Astrocyte of the hippocampus (primary cell): ENCODE measurements around the gene HNF1A.
"Not testable (repeated sequence)": the region's sequence is repeated elsewhere in the genome, so short reads cannot be mapped to it uniquely, and the experiment has no call there.

Source experiments
- DNase-seq: peaks from one replicate; pipeline ENCODE4 v3.0.0; 2011; ENCODE audit warnings: low read depth, low spot score

HNF1A gene, protein sequence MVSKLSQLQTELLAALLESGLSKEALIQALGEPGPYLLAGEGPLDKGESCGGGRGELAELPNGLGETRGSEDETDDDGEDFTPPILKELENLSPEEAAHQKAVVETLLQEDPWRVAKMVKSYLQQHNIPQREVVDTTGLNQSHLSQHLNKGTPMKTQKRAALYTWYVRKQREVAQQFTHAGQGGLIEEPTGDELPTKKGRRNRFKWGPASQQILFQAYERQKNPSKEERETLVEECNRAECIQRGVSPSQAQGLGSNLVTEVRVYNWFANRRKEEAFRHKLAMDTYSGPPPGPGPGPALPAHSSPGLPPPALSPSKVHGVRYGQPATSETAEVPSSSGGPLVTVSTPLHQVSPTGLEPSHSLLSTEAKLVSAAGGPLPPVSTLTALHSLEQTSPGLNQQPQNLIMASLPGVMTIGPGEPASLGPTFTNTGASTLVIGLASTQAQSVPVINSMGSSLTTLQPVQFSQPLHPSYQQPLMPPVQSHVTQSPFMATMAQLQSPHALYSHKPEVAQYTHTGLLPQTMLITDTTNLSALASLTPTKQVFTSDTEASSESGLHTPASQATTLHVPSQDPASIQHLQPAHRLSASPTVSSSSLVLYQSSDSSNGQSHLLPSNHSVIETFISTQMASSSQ

GRCh38 chr12:120978296-120979219, at the start of gene HNF1A:
Gene HNF1A, plus strand, starts transcription at chr12:120978543. Its CDS starts 226 bp downstream, at chr12:120978769.
- DNase-seq: no peak

- DNase-seq: no peak
Observed at GRCh38 chr12:120928864-120929652, 49.3 kb upstream of the HNF1A start.

- DNase-seq: no peak
Observed at GRCh38 chr12:120930032-120930431, 48.3 kb upstream of the HNF1A start.

- DNase-seq: no peak
Observed at GRCh38 chr12:120932058-120932457, 46.3 kb upstream of the HNF1A start.

- no peak for DNase-seq
Observed at GRCh38 chr12:120932956-120933526, 45.3 kb upstream of the HNF1A start.

DNA sequence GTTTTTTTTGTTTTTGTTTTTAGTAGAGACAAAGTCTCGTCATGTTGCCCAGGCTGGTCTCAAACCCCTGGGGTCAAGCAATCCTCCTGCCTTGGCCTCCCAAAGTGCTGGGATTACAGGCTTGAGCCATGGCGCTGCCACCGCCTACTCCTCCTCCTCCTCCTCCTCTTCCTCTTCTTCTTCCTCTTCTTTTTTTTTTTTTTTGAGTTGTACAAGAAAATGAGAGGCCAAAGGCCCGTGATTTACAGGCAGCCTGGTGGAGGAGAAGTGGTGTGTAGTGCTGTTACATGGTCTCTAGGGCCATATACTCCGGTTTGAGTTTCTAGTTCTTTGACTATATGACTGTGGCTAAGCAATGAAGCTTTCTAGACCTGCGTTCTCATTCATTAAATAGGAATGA, 44.6 kb upstream of the HNF1A start:
- DNase-seq: no peak

DNA sequence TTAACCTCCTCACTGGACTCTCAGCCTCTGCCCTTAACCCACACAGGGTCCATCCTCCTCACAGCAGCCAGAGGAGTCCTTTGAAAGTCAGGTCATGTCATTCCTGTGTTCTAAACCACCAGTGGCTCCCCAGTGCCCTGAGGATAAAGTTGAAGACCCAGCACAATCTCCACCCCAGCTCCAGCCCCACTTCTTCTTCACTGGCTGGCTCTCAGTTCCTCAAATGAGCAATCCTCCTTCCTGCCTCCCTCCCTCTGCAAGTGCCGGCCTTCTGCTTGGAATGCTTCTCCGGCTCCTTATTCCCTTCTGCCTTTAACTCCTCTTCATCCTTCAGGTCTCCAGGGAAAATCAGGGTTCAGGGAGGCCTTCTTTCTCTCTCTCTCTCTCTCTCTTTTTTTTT, 42.1 kb upstream of the HNF1A start:
- DNase-seq: no peak

- DNase-seq: no peak
Observed at GRCh38 chr12:120938496-120938895, 39.8 kb upstream of the HNF1A start.

DNA sequence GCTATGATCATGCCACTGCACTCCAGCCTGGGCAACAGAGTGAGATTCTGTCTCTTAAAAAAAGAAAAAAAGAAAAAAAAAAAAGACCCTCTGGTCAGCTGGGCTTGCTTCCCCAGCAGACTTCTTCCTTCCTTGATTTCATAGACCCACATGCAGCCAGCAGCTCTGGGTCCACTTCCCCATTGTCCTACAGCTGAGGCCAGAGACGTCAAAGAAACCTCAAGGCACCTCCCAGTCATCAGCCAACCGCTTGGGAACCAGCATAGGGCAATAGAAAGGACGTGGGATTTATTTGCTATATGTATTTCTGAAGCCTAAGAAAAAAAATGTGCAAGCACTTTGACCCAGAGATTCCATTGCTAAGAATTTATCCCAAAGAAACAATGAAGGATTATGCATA, 38.8 kb upstream of the HNF1A start:
- DNase-seq: no peak

DNA sequence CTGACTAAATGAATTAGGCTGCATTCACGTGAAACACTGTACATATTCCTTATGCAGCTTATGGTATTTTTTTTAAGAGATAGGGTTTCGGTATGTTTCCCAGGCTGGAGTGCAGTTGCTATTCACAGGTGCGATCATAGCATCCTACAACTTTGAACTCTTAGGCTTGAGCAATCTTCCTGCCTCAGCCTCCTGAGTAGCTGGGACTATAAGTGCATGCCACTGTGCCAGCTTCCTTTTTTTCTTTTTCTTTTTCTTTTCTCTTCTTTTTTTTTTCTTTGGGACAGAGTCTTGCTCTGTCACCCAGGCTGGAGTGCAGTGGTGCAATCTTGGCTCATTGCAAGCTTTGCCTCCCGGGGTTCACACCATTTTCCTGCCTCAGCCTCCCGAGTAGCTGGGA, 38.3 kb upstream of the HNF1A start:
- DNase-seq: no peak

DNA sequence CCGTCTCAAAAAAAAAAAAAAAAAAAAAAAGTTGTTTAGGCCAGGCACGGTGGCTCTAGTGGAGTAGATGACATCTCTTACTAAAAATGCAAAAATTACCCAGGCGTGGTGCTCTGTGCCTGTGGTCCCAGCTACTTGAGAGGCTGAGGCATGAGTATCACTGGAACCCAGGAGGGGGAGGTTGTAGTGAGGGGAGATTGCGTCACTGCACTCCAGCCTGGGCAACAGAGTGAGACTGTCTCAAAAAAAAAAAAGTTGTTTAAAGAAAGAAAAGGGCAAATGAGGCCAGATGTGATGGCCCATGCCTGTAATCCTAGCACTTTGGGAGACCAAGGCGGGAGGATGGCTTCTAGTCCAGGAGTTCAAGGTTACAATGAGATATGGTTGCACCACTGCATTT, 37.5 kb upstream of the HNF1A start:
- peak; percentile 13 for DNase-seq

GRCh38 chr12:120941412-120941811, 36.9 kb upstream of the HNF1A start:
- DNase-seq: no peak

GRCh38 chr12:120941846-120942405, 36.4 kb upstream of the HNF1A start:
- no peak for DNase-seq

GRCh38 chr12:120943482-120943881, 34.9 kb upstream of the HNF1A start:
- DNase-seq: no peak

GRCh38 chr12:120944645-120945217, 33.6 kb upstream of the HNF1A start:
- peak; percentile 47 for DNase-seq

- not testable (repeated sequence) for DNase-seq
Observed at GRCh38 chr12:120945516-120945915, 32.8 kb upstream of the HNF1A start.

GRCh38 chr12:120950260-120950799, 28.0 kb upstream of the HNF1A start:
- not testable (repeated sequence) for DNase-seq

GRCh38 chr12:120950807-120951206, 27.5 kb upstream of the HNF1A start:
- no peak for DNase-seq

- DNase-seq: no peak
Observed at GRCh38 chr12:120955232-120955631, 23.1 kb upstream of the HNF1A start.
